ENCODE results near the gene FUT7.

FUT7 gene

DNA sequence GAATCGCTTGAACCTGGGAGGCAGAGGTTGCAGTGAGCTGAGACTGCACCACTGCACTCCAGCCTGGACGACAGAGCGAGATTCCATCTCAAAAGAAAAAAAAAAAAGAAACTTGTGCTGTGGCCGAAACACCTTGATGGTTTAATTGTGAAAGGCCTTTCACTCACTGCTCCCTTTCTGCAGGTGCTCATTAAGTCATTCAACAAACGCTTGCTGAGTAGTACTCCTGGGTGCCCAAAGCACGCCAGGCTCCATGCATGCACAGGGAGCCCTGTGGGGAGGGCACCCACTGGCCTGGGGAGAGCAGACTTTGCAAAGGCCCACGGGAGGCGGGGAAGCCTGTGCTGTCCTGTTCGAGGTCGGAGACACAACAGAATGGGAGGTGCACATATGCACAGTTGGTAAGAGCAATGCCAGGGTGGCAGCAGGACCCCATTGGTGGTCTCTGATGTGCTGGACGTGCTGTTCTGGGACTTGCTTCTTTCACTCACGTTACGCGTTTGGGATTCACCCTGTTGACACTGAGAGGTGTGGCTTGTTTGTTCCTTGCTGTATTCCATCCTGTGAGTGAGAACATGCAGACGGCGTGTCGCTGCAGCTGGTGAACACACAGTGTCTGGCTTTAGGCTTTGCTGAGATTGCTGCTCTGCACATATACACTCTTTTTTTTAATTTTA lies 25.0 kb upstream of the FUT7 start:
- Histone ChIP-seq H3K27ac (ENCODE audit: low read depth, low read length) (no peak overlapping the region), H3K36me3 (ENCODE audit: control insufficient read depth in 5 of 5, insufficient read depth in 5 of 5, low read length in 5 of 5) (no peaks in the 10 kb centered on the region), H3K9ac (ENCODE audit: low read length in 5 of 5) (no peak overlapping the region), H3K4me3 (ENCODE audit: low read depth in 1 of 5, low read length in 5 of 5) (no peak overlapping the region), H3K27me3 (ENCODE audit: control insufficient read depth in 5 of 5, insufficient read depth in 4 of 5, low read length in 5 of 5) (peaks cover 20 to 34% (median 30%) of the 10 kb centered on the region in 5 donors), H3K9me3 (ENCODE audit: control insufficient read depth in 5 of 5, low read length in 5 of 5) (no peaks in the 10 kb centered on the region), H3K4me1 (ENCODE audit: control insufficient read depth in 5 of 5, insufficient read depth in 5 of 5, low read length in 5 of 5) (peaks cover 0 to 39% (median 27%) of the 10 kb centered on the region in 5 donors)

- H3K27me3 ChIP-seq (ENCODE audit: control insufficient read depth in 5 of 5, insufficient read depth in 4 of 5, low read length in 5 of 5), result peaks cover 30 to 46% (median 40%) of the 10 kb centered on the region in 5 donors
- H3K4me3 ChIP-seq (ENCODE audit: low read depth in 1 of 5, low read length in 5 of 5), result peak overlapping the region in 1 of 5 donors; percentile 37
- no peaks in the 10 kb centered on the region for H3K36me3 ChIP-seq (ENCODE audit: control insufficient read depth in 5 of 5, insufficient read depth in 5 of 5, low read length in 5 of 5)
- H3K27ac ChIP-seq (ENCODE audit: low read depth, low read length), result no peak overlapping the region
- no peaks in the 10 kb centered on the region for H3K9me3 ChIP-seq (ENCODE audit: control insufficient read depth in 5 of 5, low read length in 5 of 5)
- peak overlapping the region in 1 of 5 donors; percentile 28 for H3K9ac ChIP-seq (ENCODE audit: low read length in 5 of 5)
- H3K4me1 ChIP-seq (ENCODE audit: control insufficient read depth in 5 of 5, insufficient read depth in 5 of 5, low read length in 5 of 5), result peaks cover 0 to 39% (median 27%) of the 10 kb centered on the region in 5 donors
These were observed 23.8 kb upstream of the FUT7 start for GRCh38 chr9:137055385-137056364.

DNA sequence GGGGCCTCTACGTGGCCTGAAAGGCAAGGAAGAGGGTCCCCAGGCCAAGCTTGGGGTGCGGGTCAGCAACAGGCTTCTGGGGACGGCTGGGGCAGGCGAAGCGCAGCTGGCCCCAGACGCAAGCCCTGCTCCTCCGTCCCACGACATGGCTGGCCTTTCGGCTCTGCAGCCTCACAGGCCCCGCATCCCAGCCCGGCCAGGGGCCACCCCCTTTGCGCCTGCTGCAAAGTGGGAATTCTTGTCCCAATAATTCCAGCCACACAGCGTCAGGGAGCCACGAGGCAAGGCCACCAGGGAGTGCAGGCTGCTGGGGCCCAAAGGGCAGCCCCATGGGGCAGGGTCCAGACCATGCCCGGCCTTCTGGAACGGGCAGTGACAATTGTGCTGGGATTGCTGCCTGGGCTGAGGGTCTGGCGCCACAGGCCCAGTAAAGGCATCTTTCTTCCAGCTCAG lies 23.1 kb upstream of the FUT7 start:
- Histone ChIP-seq H3K27ac (ENCODE audit: low read depth, low read length) (no peak overlapping the region), H3K27me3 (ENCODE audit: control insufficient read depth in 5 of 5, insufficient read depth in 4 of 5, low read length in 5 of 5) (peaks cover 37 to 53% (median 47%) of the 10 kb centered on the region in 5 donors), H3K9me3 (ENCODE audit: control insufficient read depth in 5 of 5, low read length in 5 of 5) (no peaks in the 10 kb centered on the region), H3K9ac (ENCODE audit: low read length in 5 of 5) (no peak overlapping the region), H3K4me1 (ENCODE audit: control insufficient read depth in 5 of 5, insufficient read depth in 5 of 5, low read length in 5 of 5) (peaks cover 0 to 39% (median 27%) of the 10 kb centered on the region in 5 donors), H3K4me3 (ENCODE audit: low read depth in 1 of 5, low read length in 5 of 5) (no peak overlapping the region), H3K36me3 (ENCODE audit: control insufficient read depth in 5 of 5, insufficient read depth in 5 of 5, low read length in 5 of 5) (no peaks in the 10 kb centered on the region)

DNA sequence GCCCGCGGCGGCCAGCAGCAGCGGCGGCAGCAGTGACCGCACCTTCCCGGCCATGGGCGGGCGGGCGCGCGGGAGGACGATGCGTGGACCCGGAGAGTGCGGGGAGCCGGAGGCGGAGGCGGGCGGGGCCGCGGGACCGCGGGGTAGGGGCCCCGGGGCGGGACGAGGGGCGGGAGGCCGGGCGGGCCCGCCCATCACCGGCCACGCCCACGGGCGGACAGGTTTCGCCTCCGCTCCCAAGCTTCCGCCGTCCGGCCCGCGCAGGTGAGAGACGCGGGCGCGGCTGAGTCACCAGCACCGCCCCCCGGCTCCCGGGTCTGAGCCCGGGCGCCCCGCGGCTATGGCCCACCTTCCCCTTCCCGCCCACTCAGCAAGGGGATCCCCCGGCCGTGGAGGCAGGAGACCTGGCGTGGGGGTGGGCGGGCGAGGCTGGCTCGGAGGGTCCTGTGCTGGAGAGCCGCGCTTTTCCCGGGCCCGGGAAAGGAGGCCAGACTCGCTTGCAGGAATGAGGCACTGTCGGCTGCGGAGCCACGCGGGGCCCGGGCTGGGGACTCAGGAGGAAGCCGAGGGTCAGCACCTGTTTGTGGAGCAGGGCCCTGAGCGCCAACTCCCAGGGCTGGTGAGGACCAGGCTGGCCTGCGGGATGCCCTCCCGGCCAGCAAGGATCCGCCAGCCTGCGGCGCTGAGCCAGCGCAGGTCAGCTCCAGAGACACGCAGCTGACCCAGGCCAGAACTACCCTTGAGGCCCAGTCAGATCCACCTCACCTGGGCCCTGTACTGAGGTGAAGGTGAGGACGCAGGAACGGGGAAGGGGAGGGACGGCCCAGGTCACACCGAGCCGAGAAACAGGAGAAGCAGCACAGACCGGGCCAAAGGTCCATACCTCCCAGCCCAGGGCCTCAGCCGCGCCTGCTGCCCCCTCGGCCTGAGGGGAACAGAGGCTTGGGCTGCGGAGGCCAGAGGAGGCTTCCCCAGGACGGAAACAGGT lies 22.4 kb upstream of the FUT7 start, which contains the start of gene ENTPD2:
TSS of gene ENTPD2 (minus strand) at position 118 of the 988 bp plus-strand sequence. CDS start at position 54, 64 bp downstream.
- Histone ChIP-seq H3K36me3 (ENCODE audit: control insufficient read depth in 5 of 5, insufficient read depth in 5 of 5, low read length in 5 of 5) (no peaks in the 10 kb centered on the region), H3K27me3 (ENCODE audit: control insufficient read depth in 5 of 5, insufficient read depth in 4 of 5, low read length in 5 of 5) (peaks cover 45 to 60% (median 52%) of the 10 kb centered on the region in 5 donors), H3K27ac (ENCODE audit: low read depth, low read length) (no peak within 1 kb of the TSS), H3K9ac (ENCODE audit: low read length in 5 of 5) (no peak within 1 kb of the TSS), H3K4me3 (ENCODE audit: low read depth in 1 of 5, low read length in 5 of 5) (peak within 1 kb of the TSS in 1 of 5 donors; percentile 10), H3K4me1 (ENCODE audit: control insufficient read depth in 5 of 5, insufficient read depth in 5 of 5, low read length in 5 of 5) (peaks cover 0 to 39% (median 27%) of the 10 kb centered on the region in 5 donors), H3K9me3 (ENCODE audit: control insufficient read depth in 5 of 5, low read length in 5 of 5) (no peaks in the 10 kb centered on the region)

GRCh38 chr9:137052998-137053943 lies 21.4 kb upstream of the FUT7 start:
- no peak overlapping the region for H3K27ac ChIP-seq (ENCODE audit: low read depth, low read length)
- H3K27me3 ChIP-seq (ENCODE audit: control insufficient read depth in 5 of 5, insufficient read depth in 4 of 5, low read length in 5 of 5), result peaks cover 51 to 67% (median 57%) of the 10 kb centered on the region in 5 donors
- no peak overlapping the region for H3K9ac ChIP-seq (ENCODE audit: low read length in 5 of 5)
- H3K4me1 ChIP-seq (ENCODE audit: control insufficient read depth in 5 of 5, insufficient read depth in 5 of 5, low read length in 5 of 5), result peaks cover 0 to 39% (median 27%) of the 10 kb centered on the region in 5 donors
- no peaks in the 10 kb centered on the region for H3K9me3 ChIP-seq (ENCODE audit: control insufficient read depth in 5 of 5, low read length in 5 of 5)
- peak overlapping the region in 1 of 5 donors; percentile 10 for H3K4me3 ChIP-seq (ENCODE audit: low read depth in 1 of 5, low read length in 5 of 5)
- H3K36me3 ChIP-seq (ENCODE audit: control insufficient read depth in 5 of 5, insufficient read depth in 5 of 5, low read length in 5 of 5), result no peaks in the 10 kb centered on the region

DNA sequence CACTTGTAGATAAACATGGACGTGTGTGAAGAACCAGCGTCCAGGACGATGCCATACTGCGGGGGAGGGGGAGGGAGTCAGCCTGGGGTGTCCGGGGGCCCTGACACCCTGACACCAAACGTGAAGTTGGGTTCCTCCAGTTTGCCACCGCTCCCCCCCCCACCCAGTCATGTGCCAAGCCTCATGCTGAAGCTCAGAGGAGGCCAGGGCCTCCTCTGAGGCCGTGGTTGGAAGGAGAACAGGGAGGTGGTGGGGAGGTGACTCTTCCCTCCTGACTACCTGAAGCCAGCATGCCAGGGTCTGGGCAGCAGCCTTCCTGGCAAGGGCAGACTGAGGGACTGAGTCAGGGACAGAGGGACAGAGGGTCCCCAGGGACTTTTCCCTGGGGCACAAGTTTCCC lies 20.4 kb upstream of the FUT7 start:
- H3K9me3 ChIP-seq (ENCODE audit: control insufficient read depth in 5 of 5, low read length in 5 of 5), result no peaks in the 10 kb centered on the region
- H3K27me3 ChIP-seq (ENCODE audit: control insufficient read depth in 5 of 5, insufficient read depth in 4 of 5, low read length in 5 of 5), result peaks cover 57 to 77% (median 66%) of the 10 kb centered on the region in 5 donors
- H3K36me3 ChIP-seq (ENCODE audit: control insufficient read depth in 5 of 5, insufficient read depth in 5 of 5, low read length in 5 of 5), result no peaks in the 10 kb centered on the region
- no peak overlapping the region for H3K27ac ChIP-seq (ENCODE audit: low read depth, low read length)
- H3K4me1 ChIP-seq (ENCODE audit: control insufficient read depth in 5 of 5, insufficient read depth in 5 of 5, low read length in 5 of 5), result peaks cover 0 to 39% (median 27%) of the 10 kb centered on the region in 5 donors
- no peak overlapping the region for H3K9ac ChIP-seq (ENCODE audit: low read length in 5 of 5)
- no peak overlapping the region for H3K4me3 ChIP-seq (ENCODE audit: low read depth in 1 of 5, low read length in 5 of 5)

DNA sequence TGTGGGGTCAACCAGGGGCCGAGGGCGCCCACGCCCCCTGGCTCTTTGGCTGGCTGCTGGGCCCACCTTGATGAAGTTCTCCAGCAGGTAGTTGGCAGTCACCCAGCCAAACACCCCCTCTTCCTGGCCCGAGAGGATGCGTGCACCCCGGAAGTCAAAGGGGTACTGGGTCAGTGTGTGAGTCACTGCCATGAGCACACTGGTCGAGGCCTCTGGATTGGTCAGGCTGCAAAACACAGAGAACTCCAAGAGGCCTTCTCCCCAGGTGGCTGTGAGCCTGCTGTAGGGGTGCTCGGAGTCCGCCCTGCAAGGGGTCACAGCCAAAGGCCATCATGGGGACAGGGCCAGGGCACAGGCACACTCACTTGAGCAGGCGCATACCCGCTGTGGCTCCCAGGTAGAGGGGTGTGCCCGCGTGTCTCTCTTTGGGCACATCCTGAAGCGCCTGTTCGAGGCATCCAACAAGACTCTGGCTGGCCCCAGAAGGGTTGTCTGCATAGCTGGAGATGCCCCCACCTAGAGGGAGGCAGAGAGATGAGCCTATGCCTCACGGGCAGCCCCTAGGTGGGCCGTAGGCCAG lies 19.3 kb upstream of the FUT7 start:
- Histone ChIP-seq H3K4me1 (ENCODE audit: control insufficient read depth in 5 of 5, insufficient read depth in 5 of 5, low read length in 5 of 5) (peaks cover 0 to 41% (median 30%) of the 10 kb centered on the region in 5 donors), H3K9ac (ENCODE audit: low read length in 5 of 5) (no peak overlapping the region), H3K9me3 (ENCODE audit: control insufficient read depth in 5 of 5, low read length in 5 of 5) (no peaks in the 10 kb centered on the region), H3K27ac (ENCODE audit: low read depth, low read length) (no peak overlapping the region), H3K4me3 (ENCODE audit: low read depth in 1 of 5, low read length in 5 of 5) (no peak overlapping the region), H3K36me3 (ENCODE audit: control insufficient read depth in 5 of 5, insufficient read depth in 5 of 5, low read length in 5 of 5) (no peaks in the 10 kb centered on the region), H3K27me3 (ENCODE audit: control insufficient read depth in 5 of 5, insufficient read depth in 4 of 5, low read length in 5 of 5) (peaks cover 57 to 80% (median 67%) of the 10 kb centered on the region in 5 donors)

DNA sequence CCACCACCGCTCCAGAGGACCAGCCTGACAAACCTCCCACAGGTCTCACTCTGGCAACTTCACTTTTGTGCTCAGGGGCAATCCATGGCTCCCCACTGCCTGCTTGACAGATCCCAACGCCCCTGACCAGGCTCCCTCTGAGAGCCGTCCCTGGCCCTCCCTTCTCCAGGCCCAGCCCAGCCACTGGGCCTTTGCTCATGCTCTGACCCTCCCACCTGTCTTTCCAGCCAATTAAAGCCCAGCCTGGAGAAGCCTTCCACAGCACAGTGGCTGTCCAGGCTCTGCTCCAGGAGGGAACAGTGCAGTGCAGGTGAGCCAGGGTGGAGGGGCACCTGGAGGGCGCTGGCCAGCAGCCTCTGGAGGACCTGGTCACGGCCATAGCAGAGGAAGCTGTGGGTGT lies 18.7 kb upstream of the FUT7 start:
- Histone ChIP-seq H3K27ac (ENCODE audit: low read depth, low read length) (no peak overlapping the region), H3K27me3 (ENCODE audit: control insufficient read depth in 5 of 5, insufficient read depth in 4 of 5, low read length in 5 of 5) (peaks cover 52 to 80% (median 67%) of the 10 kb centered on the region in 5 donors), H3K9ac (ENCODE audit: low read length in 5 of 5) (no peak overlapping the region), H3K4me3 (ENCODE audit: low read depth in 1 of 5, low read length in 5 of 5) (no peak overlapping the region), H3K9me3 (ENCODE audit: control insufficient read depth in 5 of 5, low read length in 5 of 5) (no peaks in the 10 kb centered on the region), H3K4me1 (ENCODE audit: control insufficient read depth in 5 of 5, insufficient read depth in 5 of 5, low read length in 5 of 5) (peaks cover 0 to 41% (median 29%) of the 10 kb centered on the region in 5 donors), H3K36me3 (ENCODE audit: control insufficient read depth in 5 of 5, insufficient read depth in 5 of 5, low read length in 5 of 5) (no peaks in the 10 kb centered on the region)
